Measurements from ENCODE around the gene PGAP3.

- TF ChIP-seq EZH2 (IDR thresholded peaks at IDR 0.05; ENCODE audit: borderline replicate concordance, low read length) (no peak), CTCF (IDR thresholded peaks at IDR 0.05; ENCODE audit: low read length) (no peak)
Observed at GRCh38 chr17:39635614-39636176, 52.2 kb downstream of the PGAP3 start.
